HG02678 (cell line): ENCODE results near the gene VMP1.
"Not testable (repeated sequence)": the region's sequence is repeated elsewhere in the genome, so short reads cannot be mapped to it uniquely, and the experiment has no call there.

Experiments used
- ATAC-seq: cut with Tn5 transposase; IDR thresholded peaks from one replicate; pipeline ENCODE4 v1.9.1; 2021; ENCODE audit warnings: mild to moderate bottlenecking, moderate library complexity; ENCODE audit not compliant: unreplicated experiment

Gene VMP1

DNA sequence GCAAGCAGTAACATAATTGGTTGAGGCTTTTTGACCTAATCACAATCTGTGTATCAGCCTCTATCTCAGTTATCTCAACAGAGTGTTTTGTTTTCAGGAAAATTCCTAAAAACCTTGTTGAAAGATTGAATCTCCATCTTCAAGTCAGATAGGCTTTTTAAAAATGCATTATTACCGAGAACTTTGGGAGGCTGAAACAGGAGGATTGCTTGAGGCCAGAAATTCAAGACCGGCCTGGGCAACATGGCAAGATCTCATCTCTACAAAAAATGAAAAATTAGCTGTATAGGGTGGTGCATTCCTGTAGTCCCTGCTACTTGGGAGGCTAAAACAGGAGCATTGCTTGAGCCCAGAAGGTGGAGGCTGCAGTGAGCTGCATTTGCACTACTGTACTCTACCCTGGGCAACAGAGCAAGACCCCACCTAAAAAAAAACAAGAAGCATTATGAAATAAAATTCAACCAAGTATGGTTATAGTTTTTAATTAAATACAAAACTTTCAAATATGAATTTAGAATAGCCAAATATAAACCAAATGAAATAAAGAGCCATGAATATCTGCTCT is 68.4 kb downstream of the VMP1 start:
- no peak for ATAC-seq

DNA sequence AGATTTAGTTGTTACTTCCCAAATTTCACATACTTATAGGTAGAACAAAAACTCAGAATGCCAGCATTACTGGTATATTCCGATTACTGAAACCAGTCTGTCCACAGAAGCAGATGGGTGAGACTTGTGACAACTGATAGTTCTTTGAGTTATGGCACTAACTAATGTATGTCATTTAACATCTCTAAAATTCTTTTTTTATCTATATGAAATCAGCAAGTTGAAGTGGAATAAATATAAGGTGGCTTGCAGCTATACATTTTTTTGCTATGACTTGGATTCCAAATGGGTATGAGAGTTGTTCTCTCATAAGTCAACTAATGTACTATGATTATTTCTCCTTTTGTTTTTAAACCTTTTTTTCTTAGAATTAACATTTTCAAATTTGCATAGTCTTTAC is 69.1 kb downstream of the VMP1 start:
- no peak for ATAC-seq

DNA sequence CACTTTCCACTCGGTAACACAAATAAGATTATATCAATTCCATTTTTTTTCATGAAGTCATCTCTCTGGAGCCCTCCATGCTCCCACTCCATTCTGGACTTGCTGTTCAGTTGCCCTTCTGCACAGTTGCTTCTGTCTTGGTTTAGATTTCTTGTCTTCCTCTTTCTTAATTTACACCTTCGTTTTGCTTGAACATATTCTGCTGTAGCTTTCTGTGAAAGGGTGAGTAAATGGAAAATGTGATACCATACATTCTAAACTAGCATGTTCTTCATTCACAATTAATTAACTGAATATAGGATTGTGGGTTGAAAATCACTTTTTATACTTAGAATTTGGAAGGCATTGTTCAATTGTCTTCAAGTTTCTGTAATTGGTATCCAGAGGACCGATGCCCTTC is 69.6 kb downstream of the VMP1 start:
- no peak for ATAC-seq

DNA sequence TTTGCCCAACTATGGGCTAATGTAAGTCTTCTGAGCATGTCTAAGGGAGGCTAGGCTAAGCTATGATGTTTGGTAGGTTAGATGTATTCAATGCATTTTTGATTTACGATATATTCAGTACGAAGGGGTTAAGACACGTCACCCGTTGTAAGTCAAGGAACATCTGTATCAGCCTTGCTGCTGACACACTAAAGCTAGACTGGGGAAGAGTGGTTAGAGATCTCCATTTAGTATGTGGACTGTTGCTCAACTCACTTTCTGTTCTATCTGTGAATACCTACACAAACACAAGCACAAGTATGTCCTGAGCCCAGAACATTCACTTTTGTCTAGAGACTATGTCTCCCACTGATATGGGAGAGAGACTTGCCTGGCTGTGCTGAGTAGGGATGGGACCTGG is 71.5 kb downstream of the VMP1 start:
- no peak for ATAC-seq

DNA sequence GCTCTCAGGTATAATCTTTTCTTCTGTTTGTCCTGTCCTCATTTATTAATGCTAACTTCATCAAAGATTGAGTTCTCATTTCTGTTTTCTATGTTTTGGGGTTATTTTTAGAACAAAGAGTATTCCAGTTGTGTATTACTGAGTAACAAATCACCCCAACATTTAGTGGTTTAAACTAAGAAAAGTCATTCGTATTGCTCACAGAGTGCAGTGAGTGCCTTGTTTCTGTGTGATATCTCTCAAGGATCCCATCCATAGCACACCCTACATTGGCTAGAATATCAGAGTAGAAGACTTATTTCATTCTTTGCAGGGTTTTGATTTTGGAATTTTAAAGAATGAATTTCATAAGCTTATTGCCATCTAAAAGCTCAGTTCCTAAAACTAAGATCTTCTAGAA is 72.1 kb downstream of the VMP1 start:
- ATAC-seq: no peak

DNA sequence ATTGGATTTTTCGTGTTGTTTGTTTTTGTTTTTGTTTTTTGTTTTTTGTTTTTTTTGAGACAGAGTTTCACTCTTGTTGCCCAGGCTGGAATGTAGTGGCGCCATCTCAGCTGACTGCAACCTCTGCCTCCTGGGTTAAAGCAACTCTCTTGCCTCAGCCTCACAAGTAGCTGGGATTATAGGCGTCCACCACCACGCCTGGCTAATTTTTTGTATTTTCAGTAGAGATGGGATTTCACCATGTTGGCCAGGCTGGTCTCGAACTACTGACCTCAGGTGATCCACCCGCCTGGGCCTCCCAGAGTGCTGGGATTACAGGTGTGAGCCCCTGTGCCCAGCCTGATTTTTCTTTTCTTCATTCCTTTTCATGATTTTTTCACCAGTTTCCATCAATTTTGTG is 73.1 kb downstream of the VMP1 start:
- not testable (repeated sequence) for ATAC-seq

DNA sequence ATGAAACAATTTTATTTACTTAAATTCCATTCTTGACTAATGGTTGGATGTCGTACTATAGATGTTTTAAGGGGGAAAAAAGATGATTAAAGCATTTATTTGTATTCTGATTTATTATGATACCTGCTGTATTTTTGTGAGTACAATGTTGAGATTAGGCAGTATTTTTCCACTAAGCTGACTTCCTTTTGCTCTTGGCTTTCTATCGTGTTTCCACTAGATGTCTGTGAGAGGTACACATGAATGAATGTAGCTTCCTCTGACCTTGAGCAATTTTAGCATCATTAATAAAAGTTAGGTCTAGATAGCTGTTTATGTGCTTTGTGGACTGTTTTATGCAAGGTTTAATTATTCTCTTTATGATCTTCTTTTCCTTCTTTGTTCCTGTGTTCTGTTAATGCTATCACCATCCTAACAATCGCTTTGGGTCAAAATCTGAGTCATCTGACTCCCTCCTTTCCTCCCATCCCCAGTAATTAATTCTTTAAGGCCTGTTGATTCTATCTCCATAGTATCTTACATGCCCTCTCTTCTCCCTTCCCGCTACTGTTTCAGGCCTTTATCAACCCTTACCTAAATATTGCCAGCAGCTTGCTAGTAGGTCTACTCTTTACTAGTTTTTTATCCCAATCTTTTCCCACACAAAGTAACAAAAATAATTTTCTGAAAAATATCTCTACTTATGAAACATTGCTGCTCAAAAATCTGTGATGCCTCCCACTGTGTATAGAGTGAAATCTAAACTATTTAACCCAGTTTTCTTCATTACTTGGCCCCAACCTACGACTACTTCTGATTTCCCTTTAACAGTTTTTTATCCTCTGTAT is 76.0 kb downstream of the VMP1 start:
- ATAC-seq: no peak

DNA sequence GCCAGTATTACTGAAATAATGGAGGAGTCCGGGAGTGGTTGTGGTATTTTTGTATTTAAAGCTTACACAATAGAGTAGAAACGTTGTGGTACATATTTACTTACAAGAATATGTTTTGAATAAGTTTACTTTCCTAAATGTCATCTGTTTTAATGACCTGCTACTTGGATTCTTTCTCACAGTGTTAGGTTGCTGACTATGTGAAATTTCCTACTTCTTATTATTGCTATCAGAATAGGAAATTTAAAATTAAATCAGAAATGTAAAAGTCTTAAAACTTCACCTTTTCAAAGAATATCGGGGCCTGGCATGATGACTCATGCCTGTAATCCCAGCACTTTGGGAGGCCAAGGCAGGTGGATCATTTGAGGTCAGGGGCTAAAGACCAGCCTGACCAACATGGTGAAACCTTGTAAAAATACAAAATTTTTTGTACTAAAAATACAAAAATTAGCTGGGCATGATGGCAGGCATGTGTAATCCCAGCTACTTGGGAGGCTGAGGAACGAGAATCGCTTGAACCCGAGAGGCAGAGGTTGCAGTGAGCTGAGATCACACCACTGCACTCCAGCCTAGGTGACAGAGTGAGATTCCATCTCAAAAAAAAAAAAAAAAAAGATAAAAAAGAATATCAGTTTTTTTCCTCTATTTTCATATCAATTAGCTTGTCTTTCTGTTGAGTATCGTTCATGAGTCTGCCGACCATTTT is 77.8 kb downstream of the VMP1 start:
- ATAC-seq: no peak

DNA sequence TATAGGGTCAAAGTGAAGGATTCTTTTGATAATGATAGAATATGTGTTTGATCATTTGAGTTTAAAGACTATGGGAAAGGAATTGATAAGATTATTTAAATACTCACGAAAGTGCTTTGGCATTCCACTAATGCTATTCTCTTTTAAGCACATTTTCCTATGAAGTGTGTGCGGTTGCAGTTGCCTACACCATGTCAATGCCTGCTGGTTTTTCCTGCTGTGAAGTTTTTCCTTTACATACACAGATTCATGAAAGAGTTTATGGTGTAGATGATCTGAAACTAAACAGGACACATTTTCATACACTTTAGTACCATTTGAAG is 78.7 kb downstream of the VMP1 start:
- no peak for ATAC-seq

DNA sequence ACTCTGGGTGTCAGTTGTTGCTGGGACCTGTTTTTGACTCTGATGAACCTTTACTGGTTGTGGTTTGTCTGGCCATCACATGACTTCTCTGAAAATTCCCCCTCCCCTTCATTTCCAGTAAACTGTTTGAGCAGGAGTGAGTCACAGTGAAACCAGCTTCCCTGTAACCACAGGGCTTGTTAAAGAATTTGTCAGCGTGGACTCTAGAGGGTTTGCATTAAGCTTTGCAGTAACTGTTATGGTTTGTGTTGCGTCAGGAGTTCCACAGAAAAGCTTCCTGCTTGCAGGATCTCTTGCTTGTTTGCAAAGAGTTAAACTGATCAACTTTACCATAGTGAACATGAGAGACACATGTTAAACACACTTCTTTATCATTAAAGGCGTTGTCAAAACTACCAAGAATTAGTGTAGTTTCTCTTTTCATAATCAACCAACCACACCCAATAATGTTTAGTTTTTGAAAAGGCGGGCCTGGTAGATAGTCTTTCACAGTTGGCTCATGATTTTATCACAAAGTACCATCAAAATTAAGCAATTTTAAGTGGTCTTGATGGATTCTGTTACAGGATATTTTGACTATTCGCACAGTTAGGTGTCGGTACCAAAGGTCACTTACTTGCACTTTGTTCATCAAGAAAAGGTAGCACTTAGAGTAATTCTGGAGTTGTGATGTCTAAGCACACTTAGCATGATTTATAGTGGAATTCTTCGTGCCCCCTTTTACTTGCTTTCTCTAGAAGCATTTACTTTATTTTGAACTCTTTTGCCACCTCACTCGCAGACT is 79.3 kb downstream of the VMP1 start:
- peak; percentile 85 for ATAC-seq

DNA sequence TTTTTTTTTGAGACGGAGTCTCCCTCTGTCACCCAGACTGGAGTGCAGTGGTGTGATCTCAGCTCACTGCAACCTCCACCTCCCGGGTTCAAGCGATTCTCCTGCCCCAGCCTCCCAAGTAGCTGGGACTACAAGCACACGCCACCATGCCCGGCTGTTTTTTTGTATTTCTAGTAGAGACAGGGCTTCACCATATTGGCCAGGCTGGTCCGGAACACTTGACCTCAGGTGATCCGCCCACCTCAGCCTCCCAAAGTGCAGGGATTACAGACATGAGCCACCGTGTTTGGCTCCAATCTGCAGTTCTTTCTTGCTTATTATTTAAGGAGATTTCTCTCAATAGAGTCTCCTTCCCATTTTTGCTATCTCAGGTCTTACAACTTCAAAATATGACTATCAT is 82.4 kb downstream of the VMP1 start:
- not testable (repeated sequence) for ATAC-seq

DNA sequence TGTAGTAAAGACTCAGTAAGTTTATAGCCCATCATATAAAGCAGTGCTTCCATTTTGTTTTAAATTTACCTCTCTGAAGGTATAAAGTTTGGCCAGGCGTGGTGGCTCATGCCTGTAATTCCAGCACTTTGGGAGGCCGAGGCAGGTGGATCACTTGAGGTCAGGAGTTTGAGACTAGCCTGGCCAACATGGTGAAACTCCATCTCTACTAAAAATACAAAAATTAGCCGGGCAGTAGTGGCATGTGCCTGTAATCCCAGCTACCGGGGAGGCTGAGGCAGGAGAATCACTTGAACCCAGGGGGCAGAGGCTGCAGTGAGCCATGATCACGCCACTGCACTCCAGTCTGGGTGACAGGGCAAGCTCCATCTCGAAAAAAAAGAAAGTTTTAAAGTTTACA is 83.0 kb downstream of the VMP1 start:
- ATAC-seq: not testable (repeated sequence)

DNA sequence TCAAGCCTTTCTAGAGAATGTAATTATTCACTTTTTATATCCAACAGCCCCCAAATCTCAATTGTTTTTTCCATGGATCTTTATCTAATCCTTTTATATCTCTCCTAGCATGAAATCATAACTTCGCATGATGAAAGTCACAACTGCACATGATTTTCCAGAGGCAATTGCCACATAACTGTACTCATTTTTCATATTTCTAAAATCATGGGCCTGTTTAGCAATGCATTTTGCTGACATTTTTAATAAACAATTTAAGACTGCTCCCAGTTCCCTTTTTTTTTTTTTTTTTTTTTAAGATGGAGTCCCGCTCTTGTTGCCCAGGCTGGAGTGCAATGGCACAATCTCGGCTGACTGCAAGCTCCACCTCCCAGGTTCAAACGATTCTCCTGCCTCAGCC is 83.5 kb downstream of the VMP1 start:
- no peak for ATAC-seq

DNA sequence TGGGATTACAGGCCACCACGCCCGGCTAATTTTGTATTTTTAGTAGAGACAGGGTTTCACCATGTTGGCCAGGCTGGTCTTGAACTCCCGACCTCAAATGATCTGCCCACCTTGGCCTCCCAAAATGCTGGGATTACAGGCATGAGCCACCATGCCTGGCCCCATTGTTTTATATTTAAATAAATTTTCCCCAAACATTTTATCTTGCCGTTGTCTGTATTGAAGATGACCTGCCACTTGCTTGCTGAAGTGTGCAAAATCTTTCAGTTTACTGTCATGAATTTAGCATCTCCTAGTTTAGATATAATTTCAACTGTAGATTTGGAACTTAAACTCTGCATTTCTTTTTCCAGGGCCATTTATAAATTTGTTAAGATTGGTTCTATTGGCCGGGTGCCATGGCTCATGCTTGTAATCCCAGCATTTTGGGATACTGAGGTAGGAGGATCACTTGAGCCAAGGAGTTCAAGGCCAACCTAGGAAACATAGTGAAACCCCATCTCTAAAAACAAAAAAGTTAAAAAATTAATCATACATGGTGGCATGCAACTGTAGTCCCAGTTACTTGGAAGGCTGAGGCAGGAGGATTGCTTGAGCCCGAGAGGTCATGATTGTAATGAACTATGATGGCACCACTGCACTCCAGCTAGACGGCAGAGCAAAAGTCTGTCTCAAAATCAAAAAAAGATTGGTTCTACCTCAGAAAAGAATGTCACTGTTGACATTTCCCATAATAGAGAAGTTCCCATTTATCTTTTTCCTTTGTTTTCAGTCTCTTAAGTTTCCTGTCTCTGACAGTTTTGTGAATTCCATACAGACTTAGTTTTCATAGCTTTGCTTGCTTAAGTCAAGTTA is 84.4 kb downstream of the VMP1 start:
- ATAC-seq: no peak

DNA sequence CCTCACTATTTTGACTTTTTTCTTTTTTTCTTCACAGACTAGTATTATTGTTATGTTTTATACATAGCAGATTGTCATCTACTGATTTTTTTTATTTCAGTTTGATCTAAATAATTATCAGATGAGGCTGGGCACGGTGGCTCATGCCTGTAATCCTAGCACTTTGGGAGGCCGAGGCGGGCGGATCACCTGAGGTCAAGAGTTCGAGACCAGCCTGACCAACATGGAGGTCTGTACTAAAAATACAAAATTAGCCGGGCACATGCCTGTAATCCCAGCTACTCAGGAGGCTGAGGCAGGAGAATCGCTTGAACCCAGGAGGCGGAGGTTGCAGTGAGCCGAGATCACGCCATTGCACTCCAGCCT is 85.0 kb downstream of the VMP1 start:
- ATAC-seq: not testable (repeated sequence)

DNA sequence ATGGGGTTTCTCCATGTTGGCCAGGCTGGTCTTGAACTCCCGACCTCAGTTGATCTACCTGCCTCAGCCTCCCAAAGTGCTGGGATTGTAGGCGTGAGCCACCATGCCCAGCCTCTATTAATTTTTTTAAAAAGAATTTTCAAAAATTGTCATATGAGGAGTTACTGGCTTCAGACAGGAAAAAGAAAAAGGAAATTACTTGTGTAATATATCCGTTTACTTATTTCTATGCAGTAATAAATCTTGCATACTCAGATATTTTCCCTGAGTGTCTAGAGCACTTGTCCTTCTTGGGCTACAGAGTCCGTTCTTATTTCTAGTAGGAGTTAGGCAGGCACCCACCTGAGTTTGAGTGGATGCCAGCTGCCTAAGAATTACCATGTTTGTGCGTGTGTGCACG is 85.8 kb downstream of the VMP1 start:
- no peak for ATAC-seq

DNA sequence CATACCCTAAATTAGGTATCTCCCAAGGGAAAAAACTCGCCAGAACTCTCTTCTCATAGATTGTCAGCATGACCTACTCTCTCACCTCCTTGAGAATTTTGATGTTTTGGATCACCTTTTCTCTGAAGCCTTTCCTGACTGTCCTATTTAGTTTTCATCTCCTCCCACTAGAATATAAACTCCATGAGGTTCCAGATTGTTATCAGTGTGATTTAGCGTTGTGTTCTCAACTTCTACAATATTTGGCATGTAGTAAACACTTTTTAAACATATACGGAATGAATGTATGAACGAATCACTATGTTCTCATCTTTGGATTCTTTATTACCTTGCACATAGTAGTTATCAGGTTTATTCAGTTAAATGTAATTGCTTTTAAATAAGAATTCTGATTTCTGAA is 88.7 kb downstream of the VMP1 start:
- ATAC-seq: no peak

DNA sequence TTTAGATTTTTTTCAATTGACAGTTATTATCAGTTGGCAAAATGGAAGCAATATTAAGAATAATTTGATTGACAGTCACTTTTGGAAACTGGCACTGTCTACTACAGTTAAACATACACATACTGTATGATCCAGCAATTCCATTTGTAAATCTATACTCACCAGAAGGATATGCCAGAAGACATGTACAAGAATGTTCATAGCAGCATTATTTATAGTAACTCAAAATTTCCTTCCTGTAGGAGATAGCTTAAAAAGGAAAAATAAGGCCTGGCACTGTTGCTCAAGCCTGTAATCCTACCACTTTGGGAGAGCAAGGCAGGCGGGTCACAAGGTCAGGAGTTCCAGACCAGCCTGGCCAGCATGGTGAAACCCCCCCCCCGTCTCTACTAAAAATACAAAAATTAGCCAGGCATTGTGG is 89.3 kb downstream of the VMP1 start:
- ATAC-seq: no peak

DNA sequence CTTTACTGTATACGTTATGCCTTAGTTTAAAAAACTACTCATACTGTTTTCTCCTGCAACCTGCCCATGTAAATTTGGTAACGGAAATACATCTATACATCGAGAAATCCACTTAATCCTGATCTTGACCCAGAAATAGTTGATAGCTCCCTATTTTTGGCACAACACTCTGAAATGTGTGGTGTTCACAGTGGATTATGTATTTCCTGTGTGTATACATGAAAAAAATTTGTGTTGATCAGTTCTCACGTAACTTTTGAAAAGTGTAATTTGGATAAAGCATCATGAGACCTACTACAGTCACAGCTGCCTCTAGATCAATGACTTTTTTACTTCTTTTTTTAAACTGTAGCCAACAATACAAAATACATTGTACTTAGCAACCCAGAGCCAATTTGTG is 90.7 kb downstream of the VMP1 start:
- ATAC-seq: no peak

DNA sequence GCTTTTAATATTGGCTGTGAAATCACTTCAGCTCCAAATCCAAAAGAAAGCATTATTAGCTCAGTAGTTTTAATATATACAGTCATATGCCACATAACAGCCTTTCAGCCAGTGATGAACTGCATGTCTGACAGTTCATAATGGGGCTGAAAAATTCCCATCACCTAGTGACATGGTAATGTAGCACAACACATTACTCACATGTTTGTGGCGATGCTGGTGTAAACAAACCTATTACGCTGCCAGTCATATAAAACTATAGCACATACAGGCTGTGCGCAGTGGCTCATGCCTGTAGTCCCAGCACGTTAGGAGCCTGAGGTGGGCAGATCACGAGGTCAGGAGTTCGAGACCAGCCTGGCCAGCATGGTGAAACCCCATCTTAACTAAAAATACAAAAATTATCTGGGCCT is 93.1 kb downstream of the VMP1 start:
- no peak for ATAC-seq

DNA sequence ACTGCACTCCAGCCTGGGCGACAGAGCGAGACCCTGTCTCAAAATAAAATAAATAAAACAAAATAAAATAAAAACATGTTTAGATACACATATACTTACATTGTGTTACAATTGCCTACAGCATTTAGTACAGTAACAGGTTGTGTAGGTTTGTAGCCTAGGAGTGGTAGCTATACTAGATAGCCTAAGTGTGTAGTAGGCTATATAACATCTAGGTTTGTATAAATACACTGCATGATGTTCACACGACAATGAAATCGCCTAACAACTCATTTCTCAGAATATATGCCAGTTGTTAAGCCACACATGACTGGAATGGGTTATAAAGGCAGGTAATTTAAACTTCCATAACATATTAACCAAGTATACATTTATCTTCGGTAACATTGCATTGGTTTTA is 94.7 kb downstream of the VMP1 start:
- ATAC-seq: no peak
